GM19324 (cell line): Measurements from ENCODE around the gene PCID2.

Source experiments
- ATAC-seq: cut with Tn5 transposase; IDR thresholded peaks from one replicate; pipeline ENCODE4 v1.9.1; 2021; ENCODE audit warnings: mild to moderate bottlenecking, moderate library complexity; ENCODE audit not compliant: unreplicated experiment, low FRiP score

PCID2 gene

DNA sequence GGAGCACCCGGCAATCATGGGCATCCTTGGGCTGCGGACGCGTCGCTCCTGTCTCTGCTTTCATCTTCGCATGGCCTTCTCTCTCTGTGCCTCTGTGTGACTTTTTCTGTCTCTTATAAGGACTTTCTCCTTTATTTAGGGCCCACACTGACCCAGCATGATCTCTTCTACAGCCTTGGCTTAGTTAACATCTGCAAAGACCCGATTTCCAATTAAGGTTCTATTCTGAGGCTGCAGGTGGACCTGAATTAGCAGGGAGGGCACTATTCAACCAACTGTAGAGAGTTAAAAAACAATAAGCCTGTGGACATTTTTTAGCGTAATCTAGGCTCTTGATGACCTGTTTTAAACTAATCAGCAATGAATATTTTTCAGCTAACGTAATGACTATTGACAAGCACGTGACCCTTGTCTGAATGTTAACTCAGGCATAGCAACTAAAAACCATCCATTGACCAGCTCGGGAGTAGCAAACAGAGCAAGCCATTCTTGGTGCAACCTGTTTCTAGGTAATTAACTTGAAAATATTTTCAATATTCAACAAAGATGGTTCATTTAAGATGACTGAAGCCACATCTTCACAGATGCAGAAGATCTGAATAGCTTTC, 70.7 kb downstream of the PCID2 start:
- no peak for ATAC-seq

- ATAC-seq: no peak
Measured at GRCh38 chr13:113135281-113135760, 73.1 kb downstream of the PCID2 start.

DNA sequence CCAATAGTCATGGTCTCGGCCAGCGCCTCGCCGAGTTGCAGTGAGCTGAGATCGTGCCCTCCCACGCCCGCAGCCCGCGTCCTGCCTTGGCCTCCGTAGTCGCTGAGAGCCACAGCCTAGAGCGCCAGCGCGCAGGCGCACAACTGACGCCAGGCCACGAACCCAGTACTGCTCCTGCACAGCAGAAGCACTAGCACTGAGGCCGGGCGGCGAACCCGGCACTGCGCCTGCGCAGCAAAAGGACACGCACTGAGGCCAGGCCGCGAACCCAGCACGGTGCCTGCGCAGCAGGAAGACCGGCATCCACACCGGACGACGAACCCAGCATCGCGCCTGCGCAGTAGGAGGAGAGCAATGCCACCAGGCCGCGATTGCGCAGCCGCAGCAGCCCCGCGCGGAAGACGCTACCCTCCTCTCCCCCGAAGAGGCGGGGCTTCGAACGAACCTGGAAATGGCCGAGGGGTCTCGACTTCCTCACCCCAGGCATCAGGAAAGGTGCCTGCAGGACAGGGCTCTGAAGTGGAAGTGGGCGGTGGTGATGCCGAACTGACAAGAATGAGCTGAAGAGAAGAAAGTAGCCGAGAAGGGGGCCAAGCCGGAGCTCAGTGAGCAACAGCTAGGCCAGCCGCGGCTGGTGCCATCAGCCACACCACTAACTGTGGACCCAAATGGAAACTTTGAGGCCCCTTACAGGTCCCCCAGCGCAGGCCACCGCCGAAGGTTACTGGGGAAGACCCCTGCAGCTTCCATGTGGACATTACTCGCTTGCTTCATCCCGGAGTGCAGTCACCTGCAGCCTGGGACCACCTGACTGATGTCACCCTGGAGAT, 78.3 kb downstream of the PCID2 start:
- ATAC-seq: no peak

DNA sequence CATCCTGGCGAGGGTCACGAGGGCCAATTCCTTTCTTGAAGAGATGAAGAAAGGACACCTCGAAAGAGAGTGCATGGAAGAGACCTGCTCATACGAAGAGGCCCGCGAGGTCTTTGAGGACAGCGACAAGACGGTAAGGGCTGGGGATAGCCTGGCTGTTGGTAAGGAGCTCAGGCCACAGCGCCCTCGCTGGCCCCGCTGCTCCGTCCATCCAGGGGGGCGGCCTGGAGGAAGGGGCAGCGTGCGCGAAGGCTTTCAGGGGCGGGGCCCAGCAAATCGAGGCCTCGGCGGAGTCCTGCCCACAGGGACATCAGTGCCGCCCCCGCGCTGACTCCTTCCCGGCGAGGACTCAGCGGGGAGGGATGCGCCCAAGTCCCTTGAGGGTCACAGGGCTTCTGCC, 79.0 kb downstream of the PCID2 start:
- ATAC-seq: no peak
